NCI-H748 treated with DMSO at 0.1 percent for 48 hours (cell line): Measurements from ENCODE around the gene PPP1R9A.

Experiments
- DNase-seq: peaks from one replicate; lab custom pipeline; 2025; lab: John Stamatoyannopoulos, UW

PPP1R9A gene

DNA sequence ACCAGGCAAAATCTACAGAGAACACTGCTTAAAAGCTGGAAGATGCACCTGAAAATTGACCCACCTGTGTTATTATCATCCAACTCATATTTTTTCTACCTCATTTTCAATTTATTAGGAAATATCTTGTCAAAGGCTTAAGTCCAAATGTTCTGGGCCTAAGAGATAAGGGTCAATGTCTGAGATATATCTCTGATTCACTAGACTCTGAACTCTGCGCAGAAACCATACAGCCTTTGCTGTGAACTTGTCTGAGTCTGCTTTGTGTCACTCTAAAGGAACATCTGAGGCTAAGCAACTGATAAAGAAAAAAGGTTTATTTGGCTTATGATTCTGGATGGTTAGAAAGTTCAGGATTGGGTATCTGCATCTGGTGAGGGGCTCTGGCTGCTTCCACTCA lies 413.3 kb downstream of the PPP1R9A start:
- DNase-seq = no peak

DNA sequence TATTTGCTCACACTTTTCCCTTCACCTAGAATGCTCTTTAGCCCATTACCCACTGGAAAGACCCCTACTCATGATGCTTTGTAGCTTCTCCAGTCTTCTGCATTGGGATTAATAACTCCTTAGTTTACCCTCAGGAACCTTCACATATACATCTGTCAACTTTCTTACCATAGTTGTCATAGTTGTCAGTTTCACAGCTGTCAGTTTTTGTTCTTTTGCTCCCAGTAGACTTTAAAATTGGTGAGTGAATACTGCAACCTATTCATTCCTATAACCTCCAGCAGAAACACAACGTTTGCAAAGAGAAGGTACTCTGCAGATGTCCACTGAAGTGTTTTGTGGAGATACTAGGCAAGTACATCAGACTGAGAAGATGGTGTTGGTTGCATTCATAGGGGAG lies 414.3 kb downstream of the PPP1R9A start:
- DNase-seq = no peak

- DNase-seq = no peak
Observed at GRCh38 chr7:95322396-95322795, 415.0 kb downstream of the PPP1R9A start.

- no peak for DNase-seq
Observed at GRCh38 chr7:95322854-95323253, 415.5 kb downstream of the PPP1R9A start.

DNA sequence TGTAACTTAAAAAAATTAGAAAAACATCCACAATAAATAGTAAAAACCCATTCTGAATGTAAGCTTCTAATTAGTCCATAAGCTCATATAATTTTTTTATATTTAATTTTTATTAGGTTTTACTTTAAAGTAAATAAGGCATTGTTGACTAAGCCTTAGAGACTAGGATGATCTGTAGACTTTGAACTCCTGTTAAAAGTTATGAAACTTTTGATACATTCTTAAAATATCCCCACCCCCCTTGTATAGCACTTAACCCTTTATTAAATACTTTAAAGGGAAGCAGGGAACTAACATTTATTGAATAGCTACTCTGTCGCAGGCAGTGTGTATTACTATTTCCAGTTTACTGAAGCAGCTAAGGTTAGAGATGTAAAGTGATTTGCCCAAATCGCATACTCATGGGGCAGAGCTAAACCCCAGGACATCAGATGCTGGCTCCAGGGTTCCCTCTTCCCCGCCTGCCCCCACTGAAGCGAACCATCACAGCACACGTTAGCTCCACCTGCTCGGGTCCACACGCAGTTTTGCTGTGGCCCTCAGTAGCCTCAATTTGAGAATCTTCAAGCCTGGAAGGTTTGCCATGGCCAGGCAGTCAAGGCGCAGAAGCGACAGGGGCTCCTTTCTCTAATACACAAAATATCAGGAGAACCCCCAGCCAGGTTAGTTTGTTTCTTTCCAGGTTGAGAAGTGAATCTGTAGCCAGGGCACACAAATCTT lies 416.2 kb downstream of the PPP1R9A start:
- no peak for DNase-seq

DNA sequence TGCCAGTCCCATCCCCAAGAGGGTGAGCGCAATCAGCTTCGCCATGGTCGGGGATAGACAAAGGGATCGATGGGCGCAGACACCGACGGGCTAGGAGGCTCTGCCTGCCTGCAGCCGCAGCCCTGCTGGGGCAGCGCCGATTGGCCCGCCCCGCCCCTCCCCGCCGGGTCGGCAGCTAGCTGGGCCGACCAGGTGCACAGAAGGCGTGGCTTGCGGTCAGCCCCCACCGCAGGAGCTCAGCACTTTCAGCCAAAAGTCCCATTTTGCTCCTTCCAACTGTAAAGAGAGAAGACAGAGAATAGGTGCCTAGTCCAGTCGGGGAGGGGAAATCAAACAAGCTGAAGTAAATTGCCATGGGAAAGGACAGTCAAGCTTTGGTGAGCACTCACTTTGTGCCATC lies 417.0 kb downstream of the PPP1R9A start, which contains the start of gene PON1:
TSS of gene PON1 (minus strand) at position 102 of the 400 bp plus-strand sequence. CDS start at position 45, 57 bp downstream.
- peak; percentile 62 for DNase-seq

- DNase-seq = no peak
Observed at GRCh38 chr7:95327356-95327755, 420.0 kb downstream of the PPP1R9A start.

DNA sequence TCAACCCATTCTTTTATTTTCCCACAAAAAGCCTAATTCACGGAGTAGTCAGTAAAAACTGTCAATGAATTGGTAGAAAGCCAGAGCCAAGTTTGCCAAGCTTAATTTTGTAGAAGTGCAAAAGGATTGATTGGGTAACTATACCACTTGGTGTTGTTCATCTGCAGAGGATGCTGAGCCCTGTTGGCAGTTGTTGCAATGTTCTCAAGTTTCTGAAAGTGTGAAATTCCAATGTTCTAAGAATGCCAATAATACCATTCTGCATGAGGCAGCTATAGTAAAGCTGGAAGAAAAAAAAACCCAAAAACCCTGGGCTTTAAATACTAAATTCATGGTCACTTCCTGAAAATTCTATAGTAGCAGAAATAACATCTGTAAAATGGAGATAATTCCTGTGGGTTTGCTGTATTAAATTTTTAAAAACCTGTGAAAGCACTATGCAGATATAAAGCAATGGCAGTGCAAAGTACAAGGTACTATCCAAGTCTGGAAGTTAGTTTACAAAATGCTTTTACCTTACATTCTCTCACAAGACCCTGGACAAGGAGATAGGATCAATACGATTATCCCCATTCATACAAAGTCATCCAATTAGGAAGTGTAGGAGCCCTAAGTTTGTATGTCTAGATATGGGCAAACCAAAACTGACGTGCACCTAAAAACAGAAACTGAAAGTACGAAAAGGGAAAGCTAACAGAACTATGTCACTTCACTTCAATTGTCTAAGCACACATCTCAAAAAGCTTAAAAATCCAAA lies 423.0 kb downstream of the PPP1R9A start:
- no peak for DNase-seq

- DNase-seq = no peak
Observed at GRCh38 chr7:95330961-95331337, 423.6 kb downstream of the PPP1R9A start.

DNA sequence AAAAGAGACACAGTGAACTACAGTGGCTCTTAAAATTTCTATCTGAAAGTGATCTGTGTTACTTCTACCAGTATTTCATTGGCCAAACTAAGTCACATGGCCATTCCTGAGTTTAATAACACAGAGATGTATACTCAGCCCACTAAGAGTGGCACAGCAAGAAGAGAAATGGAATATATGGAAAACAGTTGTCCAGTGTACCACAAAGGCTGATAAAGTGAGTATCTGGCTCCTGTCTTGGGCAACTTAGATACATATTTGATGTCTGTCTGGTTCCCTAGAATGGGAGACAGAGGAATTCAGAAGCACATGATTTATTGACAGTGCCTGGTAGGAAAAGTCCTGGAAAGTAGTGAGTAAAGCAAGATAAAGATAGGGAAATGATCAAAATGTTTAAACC lies 427.1 kb downstream of the PPP1R9A start:
- no peak for DNase-seq

DNA sequence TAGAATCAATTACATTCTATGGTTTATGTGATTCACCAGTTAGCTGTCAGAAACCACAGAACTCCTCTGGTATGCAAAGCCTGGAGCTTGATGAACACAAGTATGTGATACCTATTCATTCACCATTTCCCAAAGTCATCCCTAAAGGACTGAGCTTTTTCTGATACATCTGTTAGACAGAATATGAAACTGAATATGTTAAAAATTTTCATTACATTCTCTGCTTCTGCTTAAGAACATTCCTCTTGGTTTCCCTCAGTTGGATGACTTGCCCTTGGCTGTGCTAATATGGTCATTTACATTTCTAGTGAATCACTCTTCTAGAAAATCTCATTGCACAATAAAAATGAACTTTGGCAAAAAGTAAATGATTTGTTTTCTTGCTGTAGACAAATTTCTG lies 427.7 kb downstream of the PPP1R9A start:
- no peak for DNase-seq

- no peak for DNase-seq
Observed at GRCh38 chr7:95338832-95339231, 431.4 kb downstream of the PPP1R9A start.

DNA sequence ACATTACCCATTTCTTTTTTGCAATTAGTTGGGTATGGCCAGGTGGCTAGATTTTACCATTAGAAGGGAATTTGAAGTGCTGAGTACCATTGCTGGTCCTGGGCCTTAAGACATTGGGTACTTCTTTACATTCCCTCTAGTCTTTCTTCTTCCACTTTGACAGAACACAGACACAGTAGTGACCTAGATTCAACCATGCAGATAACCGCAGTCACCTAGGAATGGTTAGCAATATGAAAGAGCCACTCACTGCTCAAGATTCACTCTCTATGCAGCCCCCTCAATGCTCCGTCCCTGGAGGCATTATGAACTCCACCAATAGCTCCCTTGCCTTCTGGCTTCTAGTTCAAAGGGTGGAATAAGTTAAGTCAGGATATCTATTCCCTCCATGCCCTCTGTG lies 433.1 kb downstream of the PPP1R9A start:
- DNase-seq = no peak

DNA sequence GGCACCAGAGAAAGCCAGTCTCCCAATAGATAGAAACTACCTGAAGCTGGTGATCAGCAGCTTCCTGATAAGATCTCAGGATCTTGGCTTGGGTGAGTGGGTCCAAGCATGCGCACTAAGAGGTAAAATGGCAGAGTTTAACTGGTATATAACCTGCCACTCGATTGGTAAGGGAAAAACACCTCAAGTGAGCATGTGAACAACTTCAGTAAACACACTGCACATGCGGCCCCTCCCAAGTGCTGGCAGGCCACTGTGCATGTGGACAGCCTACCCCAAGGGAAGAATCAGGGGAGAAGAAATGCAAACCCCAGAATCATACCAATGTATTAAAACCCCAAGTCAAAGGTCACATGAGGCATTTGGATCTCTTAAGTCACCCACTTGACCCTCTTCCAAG lies 434.6 kb downstream of the PPP1R9A start:
- no peak for DNase-seq

DNA sequence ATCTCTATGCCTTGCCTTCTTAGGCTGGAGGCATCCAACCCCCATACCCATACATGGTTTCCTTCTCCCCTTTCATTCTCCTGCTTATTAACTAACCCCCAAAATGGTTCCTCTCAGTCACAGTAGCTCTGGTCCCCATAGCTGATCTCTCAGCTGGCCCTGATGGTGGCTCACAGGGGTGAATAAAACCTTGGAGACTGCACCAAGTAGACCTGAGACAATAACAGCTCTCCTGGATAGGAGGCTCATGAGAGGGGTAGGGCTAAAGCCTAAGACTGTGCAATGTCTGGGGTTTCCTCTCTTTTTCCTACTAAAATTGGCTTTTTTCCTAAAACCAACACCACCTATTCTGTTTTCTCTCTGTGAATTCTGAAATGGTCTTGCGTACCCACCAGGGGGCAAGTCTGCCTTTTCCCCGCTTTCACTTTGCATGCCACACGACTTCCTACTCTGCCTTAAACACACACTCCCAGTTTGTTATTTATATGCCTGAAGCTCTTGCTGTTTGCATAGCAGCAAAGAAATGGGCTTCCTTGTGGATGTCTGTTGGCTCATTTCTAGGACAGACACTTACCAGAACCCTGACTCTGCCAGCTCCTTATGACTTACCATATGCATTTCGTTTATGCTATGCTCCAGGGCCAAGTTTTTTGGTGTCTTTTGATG lies 435.4 kb downstream of the PPP1R9A start:
- no peak for DNase-seq
